AG09319 (cell line): ENCODE data around the gene ULK4.
"Not testable (repeated sequence)": the region's sequence is repeated elsewhere in the genome, so short reads cannot be mapped to it uniquely, and the experiment has no call there.

Experiments
- DNase-seq: peaks from one replicate; pipeline ENCODE4 v3.0.0-alpha.2; 2010; ENCODE audit warnings: low read depth; ENCODE audit errors: extremely low read depth
- CTCF ChIP-seq: IDR thresholded peaks from 2 replicates; pipeline ENCODE4 v1.5.1; 2011; ENCODE audit warnings: low read depth, mild to moderate bottlenecking, inconsistent platforms, low read length, moderate library complexity

The ULK4 gene

GRCh38 chr3:41295740-41296139, 666.2 kb downstream of the ULK4 start:
- DNase-seq, result no peak
- no peak for TF ChIP-seq CTCF

GRCh38 chr3:41293169-41293681, 668.7 kb downstream of the ULK4 start:
- no peak for TF ChIP-seq CTCF
- DNase-seq, result no peak

GRCh38 chr3:41290736-41291135, 671.2 kb downstream of the ULK4 start:
- DNase-seq, result no peak
- TF ChIP-seq CTCF, result no peak

GRCh38 chr3:41290306-41290705, 671.6 kb downstream of the ULK4 start:
- TF ChIP-seq CTCF, result no peak
- DNase-seq, result no peak

- no peak for TF ChIP-seq CTCF
- no peak for DNase-seq
Observed at GRCh38 chr3:41288785-41289184, 673.1 kb downstream of the ULK4 start.

GRCh38 chr3:41286305-41286704, 675.6 kb downstream of the ULK4 start:
- TF ChIP-seq CTCF, result no peak
- no peak for DNase-seq

GRCh38 chr3:41284934-41285333, 677.0 kb downstream of the ULK4 start:
- not testable (repeated sequence) for DNase-seq

- TF ChIP-seq CTCF, result no peak
- DNase-seq, result no peak
Observed at GRCh38 chr3:41277790-41278465, 684.0 kb downstream of the ULK4 start.
